Upper lobe of left lung (tissue), 6 donors: ENCODE results near the gene TTLL4. TPM values are rescaled to one million over a fixed set of nuclear protein-coding genes. Genes with fewer than 3 reads are reported as not detected.

ENCODE experiments used
- ATAC-seq, 2 donors: fragments of 200-7000 bp; cut with Tn5 transposase; one replicate each; pipeline ENCODE4 v1.9.1; 2022; ENCODE audit warnings: mild to moderate bottlenecking in 2 of 2, moderate library complexity in 2 of 2; ENCODE audit not compliant: low FRiP score in 2 of 2
- DNase-seq, 2 donors: peaks; one replicate each; pipeline ENCODE4 v3.0.0-alpha.2; 2019 to 2020
- H3K27ac ChIP-seq, 4 donors: fragments of 200-600 bp; sonication (generic); one replicate each; pipeline ENCODE4 v1.5.1; 2016 to 2019
- H3K27me3 ChIP-seq, 4 donors: fragments of 200-600 bp; sonication (generic); one replicate each; pipeline ENCODE4 v1.5.1; 2017 to 2019
- H3K36me3 ChIP-seq, 4 donors: fragments of 200-600 bp; sonication (generic); one replicate each; pipeline ENCODE4 v1.5.1; 2016 to 2019
- H3K4me1 ChIP-seq, 4 donors: fragments of 200-600 bp; sonication (generic); one replicate each; pipeline ENCODE4 v1.5.1; 2018 to 2019
- H3K4me3 ChIP-seq, 4 donors: fragments of 200-600 bp; sonication (generic); one replicate each; pipeline ENCODE4 v1.5.1; 2017 to 2019; ENCODE audit warnings: mild to moderate bottlenecking in 2 of 4, moderate library complexity in 1 of 4
- H3K9me3 ChIP-seq, 4 donors: fragments of 200-600 bp; sonication (generic); one replicate each; pipeline ENCODE4 v1.5.1; 2018 to 2019
- CTCF ChIP-seq, 6 experiments: fragments of 450-650 bp in 4 of 6; fragments of 200-600 bp in 2 of 6; sonication (generic) in 2 of 6; IDR thresholded peaks; one replicate each; pipeline ENCODE4 v1.5.1; 2016 to 2019; ENCODE audit warnings: antibody characterized with exemption in 6 of 6
- EP300 ChIP-seq, 4 donors: sonication (generic); formaldehyde crosslinking; IDR thresholded peaks; one replicate each; pipeline ENCODE4 v1.5.1; 2017; ENCODE audit warnings: antibody characterized with exemption in 4 of 4, control low read depth in 2 of 4
- POLR2A ChIP-seq, 4 donors: fragments of 450-650 bp; IDR thresholded peaks; one replicate each; pipeline ENCODE4 v1.5.1; 2016 to 2017; ENCODE audit warnings: antibody characterized with exemption in 4 of 4, mild to moderate bottlenecking in 2 of 4
- POLR2AphosphoS5 ChIP-seq, 2 donors: sonication (generic); formaldehyde crosslinking; IDR thresholded peaks; one replicate each; pipeline ENCODE4 v1.5.1; 2017; ENCODE audit warnings: antibody characterized with exemption in 2 of 2
- WGBS, 2 donors: methylation state at CpG; one replicate each; pipeline ENCODE4 v1.1.5; 2017 to 2018; 5-methylcytosine and 5-hydroxymethylcytosine counted together
- total RNA-seq, 6 donors: library from RNA; depleted of rRNA in 4 of 6; stranded (reverse); fragments of >200 nt in 4 of 6; gene quantifications; one replicate each; pipeline versions ENCODE4 v1.1.0 to v1.2.1, GENCODE V29; 2016 to 2021
- donor health status: DM: no; HTN: no; CAD: no; lungs with moderate emphysema.
- donor health status: DM: no; HTN: yes; CAD: no; lungs with severe emphysema.

The TTLL4 gene
- total RNA-seq, 6 donors from 2014 or later: 21.1 to 46.1 (median 31.7) TPM

GRCh38 chr2:218748741-218749441 lies 38.3 kb downstream of the TTLL4 start:
- peaks cover 24 to 91% (median 63%) of the 10 kb centered on the region in 4 donors for H3K36me3 ChIP-seq
- DNase-seq (no peak), ATAC-seq (peak in 1 of 2 donors; percentile 39)
- no peak overlapping the region for H3K4me3 ChIP-seq
- H3K4me1 ChIP-seq: peaks cover 0 to 10% (median 4%) of the 10 kb centered on the region in 4 donors
- no peak overlapping the region for H3K27ac ChIP-seq
- no peaks in the 10 kb centered on the region for H3K9me3 ChIP-seq
- no peak for TF ChIP-seq CTCF (IDR thresholded peaks at IDR 0.05)
- no peak for TF ChIP-seq EP300 (IDR thresholded peaks at IDR 0.05)
- TF ChIP-seq POLR2A (IDR thresholded peaks at IDR 0.05): no peak
- TF ChIP-seq POLR2AphosphoS5 (IDR thresholded peaks at IDR 0.05): no peak
- 88 to 89% methylated on average over 8 of the region's 8 CpGs for WGBS, 2 donors
- H3K27me3 ChIP-seq: no peaks in the 10 kb centered on the region

GRCh38 chr2:218754201-218754600 lies 43.6 kb downstream of the TTLL4 start:
- no peaks in the 10 kb centered on the region for H3K27me3 ChIP-seq

GRCh38 chr2:218754781-218755180 lies 44.1 kb downstream of the TTLL4 start:
- H3K27me3 ChIP-seq: no peaks in the 10 kb centered on the region
- no peak overlapping the region for H3K27ac ChIP-seq
- H3K36me3 ChIP-seq: peaks cover 9 to 53% (median 36%) of the 10 kb centered on the region in 4 donors
- H3K9me3 ChIP-seq: no peaks in the 10 kb centered on the region
- no peak for ATAC-seq
- H3K4me1 ChIP-seq: peaks cover 0 to 17% (median 6%) of the 10 kb centered on the region in 4 donors
- 82 to 83% methylated on average over 7 of the region's 7 CpGs for WGBS, 2 donors
- H3K4me3 ChIP-seq: no peak overlapping the region
- TF ChIP-seq POLR2A (IDR thresholded peaks at IDR 0.05): no peak
- TF ChIP-seq EP300 (IDR thresholded peaks at IDR 0.05): no peak
- TF ChIP-seq CTCF (IDR thresholded peaks at IDR 0.05): no peak
- no peak for TF ChIP-seq POLR2AphosphoS5 (IDR thresholded peaks at IDR 0.05)
- DNase-seq: no peak

More at GRCh38 chr2:218754201-218754600, 43.6 kb downstream of the TTLL4 start:
- H3K4me3 ChIP-seq: no peak overlapping the region
- no peak overlapping the region for H3K27ac ChIP-seq
- no peaks in the 10 kb centered on the region for H3K9me3 ChIP-seq
- peaks cover 9 to 59% (median 42%) of the 10 kb centered on the region in 4 donors for H3K36me3 ChIP-seq
- H3K4me1 ChIP-seq: peaks cover 0 to 17% (median 6%) of the 10 kb centered on the region in 4 donors
- TF ChIP-seq POLR2A (IDR thresholded peaks at IDR 0.05) (no peak), EP300 (IDR thresholded peaks at IDR 0.05) (no peak), POLR2AphosphoS5 (IDR thresholded peaks at IDR 0.05) (no peak), CTCF (IDR thresholded peaks at IDR 0.05) (no peak)
- DNase-seq (peak in 1 of 2 donors; percentile 76), ATAC-seq (no peak)
- 62 to 79% methylated on average over 3 of the region's 3 CpGs for WGBS, 2 donors

GRCh38 chr2:218755198-218755566 lies 44.5 kb downstream of the TTLL4 start:
- peaks cover 0 to 17% (median 6%) of the 10 kb centered on the region in 4 donors for H3K4me1 ChIP-seq
- no peaks in the 10 kb centered on the region for H3K9me3 ChIP-seq
- ATAC-seq (no peak), DNase-seq (no peak)
- no peaks in the 10 kb centered on the region for H3K27me3 ChIP-seq
- no peak for TF ChIP-seq CTCF (IDR thresholded peaks at IDR 0.05)
- TF ChIP-seq POLR2A (IDR thresholded peaks at IDR 0.05): no peak
- no peak for TF ChIP-seq EP300 (IDR thresholded peaks at IDR 0.05)
- no peak for TF ChIP-seq POLR2AphosphoS5 (IDR thresholded peaks at IDR 0.05)
- peaks cover 9 to 49% (median 32%) of the 10 kb centered on the region in 4 donors for H3K36me3 ChIP-seq
- 86 to 96% methylated on average over 3 of the region's 3 CpGs for WGBS, 2 donors
- no peak overlapping the region for H3K4me3 ChIP-seq
- no peak overlapping the region for H3K27ac ChIP-seq
